IPS-NIHi7 (cell line): ENCODE data around the gene KLHL35.

Experiments
- DNase-seq: peaks from one replicate; pipeline ENCODE4 v3.0.0; 2012; ENCODE audit warnings: mixed read lengths; ENCODE audit errors: extremely low spot score

KLHL35 gene

DNA sequence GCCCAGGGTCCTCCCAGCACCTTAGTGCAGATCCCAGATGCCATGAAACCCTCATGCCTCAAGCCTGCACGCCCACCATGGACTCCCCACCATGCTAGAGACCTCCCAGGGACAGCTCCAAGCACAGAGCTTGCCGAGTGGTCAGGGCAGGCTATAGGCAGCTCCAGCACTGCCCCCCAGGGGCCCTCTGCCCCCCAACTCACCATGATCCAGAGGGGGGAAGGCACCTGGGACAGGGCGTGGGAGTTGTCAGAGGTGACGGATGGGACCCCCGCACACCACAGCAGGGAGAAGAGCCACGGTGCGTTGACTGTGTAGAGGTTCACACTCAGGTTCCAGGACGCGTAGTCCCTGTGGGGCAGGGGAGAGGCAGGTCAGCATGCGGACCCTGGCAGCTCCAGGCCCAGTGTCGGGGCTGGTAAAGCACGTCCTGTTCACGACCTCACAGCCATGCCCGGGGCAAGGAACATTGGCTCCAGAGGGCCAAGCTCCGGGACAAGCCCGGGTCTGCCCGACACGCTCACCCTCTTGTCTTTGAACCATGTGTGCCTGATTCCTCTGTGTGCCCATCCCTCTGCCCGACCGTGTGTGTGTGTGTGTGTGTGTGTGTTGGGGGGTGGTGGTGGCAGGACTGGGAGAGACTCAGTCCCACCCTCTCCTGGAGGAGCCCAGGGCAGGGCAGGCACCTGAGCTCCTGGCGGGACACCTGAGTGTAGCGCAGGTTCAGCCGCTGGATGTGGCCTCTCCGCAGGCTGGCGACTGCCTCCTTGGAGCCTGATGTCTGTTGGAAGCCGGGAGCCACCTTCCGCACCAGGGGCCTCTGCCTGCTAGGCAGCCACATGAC lies 8.2 kb upstream of the KLHL35 start:
- no peak for DNase-seq

DNA sequence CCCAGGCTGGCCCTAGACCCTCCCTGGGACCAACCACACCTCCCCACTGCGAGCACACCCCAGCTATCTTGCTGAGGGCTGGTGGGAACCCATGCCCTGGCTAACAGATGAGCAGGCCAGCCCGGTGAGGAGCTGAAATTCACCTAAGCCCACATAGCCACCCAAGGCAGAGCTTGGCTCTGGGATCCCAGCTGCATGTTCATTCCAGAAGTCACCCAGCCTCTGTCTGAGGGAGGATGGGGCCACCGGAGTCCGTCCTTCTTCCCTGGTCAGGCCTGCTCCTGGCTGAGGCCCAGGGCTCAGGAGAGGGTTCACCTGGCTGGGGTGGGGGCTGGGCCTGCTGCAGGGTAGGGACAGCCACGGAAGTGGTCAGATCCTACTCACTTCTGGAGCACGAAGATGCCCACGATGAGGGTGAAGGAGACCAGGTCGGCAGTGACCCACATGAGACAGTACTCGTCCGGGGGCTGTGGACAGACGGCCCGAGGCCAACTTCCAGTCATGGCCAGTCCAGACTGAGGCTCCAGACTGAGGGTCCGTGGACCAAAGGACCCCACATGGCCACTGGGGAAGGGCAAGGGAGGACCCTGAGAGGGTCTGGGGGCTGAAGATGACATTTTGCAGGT lies 6.6 kb upstream of the KLHL35 start:
- no peak for DNase-seq

DNA sequence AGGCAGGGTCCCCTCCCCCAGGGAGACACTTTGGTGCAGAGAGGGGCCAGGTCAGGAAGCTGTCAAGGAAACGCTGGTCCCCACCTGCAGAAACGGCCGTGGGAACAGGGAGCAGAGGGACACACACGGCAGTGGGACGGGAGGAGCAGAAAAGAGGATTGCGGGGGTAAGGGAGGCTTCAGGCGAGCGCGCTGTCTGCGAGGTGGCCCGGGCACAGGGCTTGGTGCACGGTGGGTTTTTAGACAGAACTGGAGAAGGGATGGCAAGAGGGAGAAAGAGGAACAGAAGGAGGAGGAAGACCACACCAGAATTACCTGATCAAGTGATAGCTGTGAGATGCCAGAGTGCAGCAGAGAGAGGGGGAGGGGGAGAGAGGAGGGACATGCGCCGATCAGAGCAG lies 6.0 kb upstream of the KLHL35 start:
- no peak for DNase-seq

DNA sequence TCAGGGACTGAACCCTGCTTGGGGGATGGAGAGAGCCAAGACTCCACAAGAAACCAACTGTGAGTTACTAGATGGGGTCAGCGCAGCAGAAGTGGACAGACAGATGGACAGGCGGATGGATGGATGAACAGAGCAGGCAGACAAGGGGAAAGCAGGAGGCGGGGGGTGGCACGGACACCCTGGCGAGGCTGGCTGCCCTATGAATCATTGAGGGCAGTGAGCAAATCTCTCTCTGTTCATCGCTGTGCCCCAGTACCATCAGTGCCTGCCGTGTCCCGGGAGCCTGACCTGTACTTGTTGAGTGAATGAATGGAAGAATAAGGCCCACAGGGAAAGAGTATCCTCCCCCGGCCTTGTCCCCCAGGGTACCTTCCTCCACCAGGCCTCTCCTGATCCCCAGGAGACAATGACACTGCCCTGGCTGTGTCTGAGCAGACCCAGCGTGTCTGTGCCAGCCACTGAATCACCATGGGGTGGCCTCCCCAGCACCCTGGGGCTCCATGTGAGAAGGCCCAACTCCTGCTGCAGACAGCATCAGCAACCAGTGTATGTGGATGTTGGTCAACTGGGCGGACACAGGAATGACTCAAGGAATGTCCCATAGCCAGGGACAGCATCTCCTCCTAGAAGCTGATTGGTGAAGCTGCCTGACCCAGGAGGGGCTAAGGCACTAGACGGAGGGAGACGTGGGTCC lies 5.1 kb upstream of the KLHL35 start:
- no peak for DNase-seq

DNA sequence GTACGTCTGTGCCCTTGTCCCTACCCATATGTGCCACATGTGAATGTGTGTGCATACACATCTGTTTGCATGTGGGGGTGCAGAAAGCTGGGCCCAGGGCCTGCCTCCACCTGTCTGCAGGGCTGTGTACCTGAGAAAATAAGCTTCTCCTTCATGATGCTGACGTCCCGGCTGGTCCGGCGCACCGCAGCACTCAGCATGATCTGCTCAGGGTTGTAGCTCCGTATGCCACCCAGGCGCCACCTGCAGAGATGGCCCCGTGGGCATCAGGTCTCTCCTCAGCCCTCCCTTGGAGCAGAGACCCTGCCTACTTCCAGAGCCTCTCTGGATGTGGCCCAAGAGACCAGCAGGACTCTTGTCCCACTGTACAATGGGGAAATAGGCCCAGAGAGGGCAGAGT lies 3.8 kb upstream of the KLHL35 start:
- DNase-seq, result no peak

DNA sequence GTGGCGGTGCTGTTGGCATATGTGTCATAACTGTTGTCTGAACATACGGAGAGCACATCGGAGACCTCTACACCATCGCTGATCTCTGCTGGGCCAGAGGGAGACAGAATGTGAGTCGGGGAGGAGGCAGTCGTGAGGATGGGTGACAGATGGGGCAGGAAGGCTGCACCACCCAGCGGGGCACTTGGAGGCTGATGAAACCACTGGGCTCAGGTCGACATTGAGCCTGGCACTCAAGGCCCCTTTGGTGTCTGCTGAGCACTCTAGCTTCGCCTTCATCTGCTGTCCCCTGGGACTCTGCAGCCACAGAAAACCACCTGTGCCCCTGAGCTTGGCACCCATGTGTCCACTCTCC lies 2.5 kb upstream of the KLHL35 start:
- DNase-seq, result no peak

DNA sequence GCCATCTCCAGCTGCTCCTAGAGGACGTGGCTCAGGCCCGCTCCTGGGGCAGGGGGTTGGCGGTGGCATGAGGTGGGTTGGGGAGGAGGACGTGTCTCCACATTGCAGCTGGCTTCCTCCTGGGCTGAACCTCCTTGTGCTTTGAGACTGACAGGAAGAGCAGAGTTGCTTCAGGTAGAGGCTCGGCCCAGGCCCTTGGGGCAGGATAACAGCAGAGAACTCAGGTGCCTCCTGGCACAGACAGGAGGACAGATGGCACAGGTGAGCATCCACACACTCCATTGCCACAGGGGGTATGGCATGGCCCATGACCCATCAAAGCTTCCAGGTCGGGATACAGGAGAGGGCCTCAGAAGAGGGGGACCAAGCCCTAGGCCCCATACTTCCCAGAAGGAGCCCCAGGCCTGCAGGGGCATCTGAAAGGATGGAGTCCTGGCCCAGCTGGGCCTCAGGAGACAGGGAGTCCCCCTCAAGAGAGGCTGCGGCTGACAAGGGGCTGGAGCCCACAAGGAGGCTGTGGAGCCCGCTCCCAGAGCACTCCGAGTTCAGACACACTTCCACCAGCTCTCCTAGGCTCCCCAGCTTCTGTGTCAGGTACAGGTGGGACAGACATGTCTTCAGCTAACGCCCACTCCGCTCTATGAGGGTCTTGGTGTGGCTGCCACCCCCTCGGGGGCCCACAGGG lies 2.0 kb upstream of the KLHL35 start:
- no peak for DNase-seq

DNA sequence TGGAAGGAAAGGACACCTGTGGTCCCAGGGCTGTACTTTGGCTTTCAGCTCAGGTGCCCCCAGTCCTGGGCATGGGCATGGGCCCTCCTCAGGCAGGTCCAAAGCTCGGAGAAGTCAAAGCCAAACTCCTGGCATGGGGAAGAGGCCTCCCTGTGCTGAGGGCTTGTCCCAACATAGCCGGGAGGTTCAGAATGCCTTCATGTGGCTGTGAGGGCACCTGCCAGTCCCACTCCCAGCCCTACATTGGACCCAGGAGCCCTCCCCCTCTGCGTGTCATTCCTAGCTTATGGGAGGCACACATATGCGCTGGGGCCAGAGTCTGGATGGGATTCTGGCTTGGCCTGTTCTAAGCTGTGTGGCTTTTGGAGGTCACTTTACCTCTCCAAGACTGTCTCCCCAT lies 1.0 kb upstream of the KLHL35 start:
- DNase-seq, result no peak

DNA sequence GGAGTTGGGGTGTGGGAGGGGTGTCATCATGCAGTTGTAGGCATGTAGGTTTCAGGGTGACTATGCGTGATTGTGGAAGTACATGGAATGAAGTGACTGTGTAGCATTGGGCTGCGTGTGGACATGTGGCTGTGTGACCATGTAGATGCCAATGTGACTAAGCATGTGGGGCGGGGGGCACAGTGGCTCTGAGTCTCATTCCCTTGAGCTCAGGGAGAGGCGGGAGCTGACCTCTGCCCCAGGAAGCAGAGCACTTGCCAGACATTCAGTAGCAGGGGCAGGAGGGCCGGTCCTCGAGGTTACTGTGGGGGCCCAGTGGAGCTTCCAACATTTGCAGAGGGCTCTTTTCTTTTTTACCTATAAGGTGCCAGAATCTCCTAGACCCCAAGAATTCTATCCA lies 440 bp upstream of the KLHL35 start:
- DNase-seq, result no peak

DNA sequence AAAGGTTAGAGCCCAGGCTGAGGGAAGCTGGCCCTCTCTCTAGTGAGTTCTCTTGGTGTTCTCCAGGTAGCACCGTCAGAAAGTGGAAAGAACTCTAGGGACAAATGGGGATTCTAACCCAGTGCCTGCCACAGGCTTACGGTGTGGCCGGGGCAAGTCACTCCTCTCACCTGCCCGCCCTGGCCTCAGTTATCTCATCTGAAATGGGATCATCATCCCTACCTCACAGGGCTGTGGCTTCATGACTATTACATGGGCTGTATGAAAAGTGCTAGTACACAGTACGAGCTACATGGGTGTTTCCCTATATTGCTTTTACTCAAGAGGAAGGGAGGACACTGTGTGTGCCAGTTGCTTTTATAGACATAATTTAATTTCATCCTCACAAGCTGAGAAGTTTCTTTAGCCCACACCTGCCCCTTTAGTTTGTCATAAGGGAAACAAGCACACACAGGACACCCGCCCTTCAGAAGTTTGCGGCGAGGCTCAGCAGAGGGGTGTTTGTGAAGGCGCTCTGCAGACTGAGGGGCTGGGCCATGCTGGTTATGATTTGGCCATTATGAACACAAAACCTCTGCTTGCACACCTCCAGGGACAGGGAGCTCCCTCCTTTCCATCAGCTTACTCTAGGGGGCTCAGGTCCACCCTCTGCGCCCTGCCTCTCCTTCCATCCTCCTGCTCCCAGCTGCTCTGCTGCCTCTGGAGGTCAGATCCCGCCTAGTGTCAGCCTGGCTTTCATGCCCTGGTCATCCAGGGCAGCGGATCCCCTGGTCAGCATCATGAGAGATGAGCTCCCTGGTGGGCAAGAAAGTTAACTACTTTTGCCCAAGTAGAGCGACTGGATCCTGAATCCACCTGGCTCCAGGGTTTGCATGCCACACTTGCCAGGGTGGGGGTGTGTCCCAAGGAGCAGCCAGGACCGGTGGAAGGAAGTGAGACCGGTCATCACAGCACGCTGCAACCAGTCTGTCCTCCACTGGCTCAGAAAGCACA lies 1.2 kb downstream of the KLHL35 start:
- DNase-seq, result peak; percentile 36

DNA sequence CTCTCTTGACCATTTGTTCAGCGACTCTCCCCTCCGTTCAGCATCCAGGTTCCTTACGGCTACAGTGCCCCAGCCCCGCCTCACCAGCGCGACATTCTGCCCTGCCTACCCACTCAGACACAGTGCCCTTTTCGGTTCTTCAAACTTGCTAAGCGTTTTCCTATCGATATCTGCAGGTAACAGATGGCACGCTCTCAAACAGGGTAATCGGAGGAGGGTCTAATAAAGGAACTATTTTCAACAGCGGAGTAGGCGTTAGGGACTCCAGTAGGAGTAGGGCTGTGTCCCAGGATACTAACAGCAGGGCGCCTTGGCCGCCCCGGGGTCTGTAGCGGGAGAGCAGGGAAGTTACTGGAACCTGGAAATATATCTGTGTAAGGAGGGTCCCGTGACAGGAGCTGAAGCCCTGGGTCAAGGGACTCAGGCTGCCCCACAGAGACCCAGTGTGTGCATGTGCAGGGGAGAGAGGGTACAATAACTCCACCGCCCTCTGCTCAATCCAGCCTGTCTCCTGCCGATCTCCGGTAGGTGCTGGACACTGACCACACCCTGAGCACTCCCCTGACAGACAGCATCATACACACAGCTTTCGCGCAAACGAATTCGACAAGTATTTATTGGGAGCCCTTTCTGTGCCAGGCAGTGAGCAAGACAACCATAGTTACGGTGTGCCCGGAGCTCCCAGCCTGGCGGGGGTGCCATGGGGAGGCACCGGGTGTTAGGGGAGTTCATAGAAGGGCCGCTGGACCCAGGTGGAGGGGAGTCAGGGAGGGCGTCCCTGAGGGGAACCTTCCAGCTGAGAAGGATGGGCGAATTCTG lies 2.1 kb downstream of the KLHL35 start:
- no peak for DNase-seq

DNA sequence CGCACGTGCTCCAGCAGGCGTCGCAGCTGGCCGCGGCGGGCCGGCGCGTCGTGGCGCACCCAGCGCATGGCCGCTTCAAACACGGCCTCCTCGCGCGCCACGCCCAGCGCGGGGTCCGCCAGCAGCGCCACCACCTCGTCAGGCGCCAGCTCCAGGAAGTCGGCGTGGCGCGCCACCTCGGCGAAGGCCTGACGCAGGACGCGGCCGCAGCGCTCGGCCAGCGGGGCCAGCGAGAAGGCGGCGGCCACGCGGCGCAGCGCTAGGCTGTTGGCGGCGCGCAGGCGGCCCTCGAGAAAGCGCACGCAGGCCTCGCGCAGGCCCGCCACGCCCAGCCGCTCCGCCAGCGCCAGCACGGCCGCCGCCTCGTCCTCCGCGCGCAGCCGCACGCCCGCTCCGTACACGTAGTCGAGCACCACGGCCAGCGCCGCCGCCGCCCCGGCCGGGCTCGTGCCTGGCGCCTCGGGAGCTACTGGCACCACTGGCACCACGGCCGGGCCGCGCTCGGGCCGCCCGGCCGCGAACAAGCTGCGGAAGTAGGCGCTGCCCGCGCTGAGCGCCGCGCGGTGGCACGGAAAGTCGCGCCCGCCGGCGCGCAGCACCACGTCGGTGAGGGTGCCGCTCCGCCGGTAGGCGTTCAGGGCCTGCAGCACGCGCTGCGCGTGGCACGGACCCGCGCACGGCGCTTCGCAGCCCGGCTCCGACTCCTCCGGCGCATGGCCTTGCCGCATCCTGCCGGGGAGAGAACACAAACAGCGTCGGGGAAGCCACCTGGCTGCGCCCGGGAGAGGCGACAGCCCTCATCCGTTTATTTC lies 2.9 kb downstream of the KLHL35 start:
- DNase-seq, result peak; percentile 77

DNA sequence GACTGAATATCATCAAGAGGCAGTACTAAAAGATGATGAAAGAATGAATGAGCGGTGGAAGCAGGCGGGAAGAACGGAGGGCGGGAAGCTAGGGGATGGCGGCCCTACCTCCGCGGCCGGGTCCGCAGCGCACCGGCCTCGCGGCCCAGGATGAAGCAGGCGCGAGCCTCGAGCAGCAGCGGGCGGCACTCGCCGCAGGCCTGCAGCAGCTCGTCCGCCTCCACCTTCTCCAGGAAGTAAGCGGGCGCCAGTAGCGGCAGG lies 3.4 kb downstream of the KLHL35 start:
- DNase-seq, result no peak

DNA sequence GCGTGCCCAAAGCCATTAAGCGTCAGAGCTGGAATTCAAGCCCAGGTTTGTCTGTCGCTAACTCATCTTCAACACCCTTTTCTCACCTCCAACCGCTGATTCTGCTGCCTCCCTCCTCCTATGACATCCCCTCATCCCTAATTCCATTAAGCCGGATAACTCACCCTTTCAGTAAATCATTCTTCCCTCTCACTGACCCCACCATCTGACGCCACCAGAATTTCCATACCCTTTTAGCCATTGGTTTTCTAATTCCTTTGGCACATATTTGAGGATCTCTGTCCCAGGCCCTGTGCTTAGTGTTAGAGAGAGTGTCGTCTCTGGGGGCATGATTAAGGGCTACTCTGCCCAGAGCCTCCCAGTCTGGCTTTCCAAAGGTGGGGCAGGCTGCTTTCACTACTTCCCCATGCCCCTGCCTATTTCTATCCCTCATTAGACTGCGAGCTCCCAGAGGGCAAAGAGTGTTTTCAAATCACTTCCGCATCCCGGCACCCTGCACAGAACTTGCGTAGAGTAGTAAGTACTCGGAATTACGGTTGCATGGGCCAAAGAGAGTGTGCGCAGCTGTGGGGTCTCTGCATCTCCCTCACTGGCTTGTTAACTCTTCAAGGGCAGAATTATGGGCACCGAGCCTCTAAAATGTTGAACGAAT lies 3.9 kb downstream of the KLHL35 start:
- no peak for DNase-seq

DNA sequence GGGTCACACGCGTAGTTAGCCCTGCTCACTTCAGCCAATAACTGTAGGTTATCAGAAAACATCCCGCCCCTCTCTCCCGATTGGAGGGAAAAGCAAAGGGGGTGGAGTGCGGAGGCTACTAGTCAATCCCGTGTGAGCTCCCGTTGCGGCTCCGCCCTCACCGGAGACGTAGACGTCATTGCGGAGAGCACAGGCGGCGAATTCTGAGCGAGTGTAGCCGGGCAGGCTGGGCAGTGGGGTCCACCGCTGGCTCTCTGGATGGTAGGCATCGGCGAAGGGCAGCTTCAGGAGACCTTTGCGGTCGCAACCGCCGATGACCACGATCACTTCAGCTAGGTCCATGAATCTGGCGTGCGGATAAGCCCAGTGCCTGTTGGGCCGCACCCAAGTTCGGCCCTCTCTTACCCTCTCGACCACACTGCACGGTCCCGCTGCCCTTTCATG lies 4.7 kb downstream of the KLHL35 start:
- peak; percentile 78 for DNase-seq

DNA sequence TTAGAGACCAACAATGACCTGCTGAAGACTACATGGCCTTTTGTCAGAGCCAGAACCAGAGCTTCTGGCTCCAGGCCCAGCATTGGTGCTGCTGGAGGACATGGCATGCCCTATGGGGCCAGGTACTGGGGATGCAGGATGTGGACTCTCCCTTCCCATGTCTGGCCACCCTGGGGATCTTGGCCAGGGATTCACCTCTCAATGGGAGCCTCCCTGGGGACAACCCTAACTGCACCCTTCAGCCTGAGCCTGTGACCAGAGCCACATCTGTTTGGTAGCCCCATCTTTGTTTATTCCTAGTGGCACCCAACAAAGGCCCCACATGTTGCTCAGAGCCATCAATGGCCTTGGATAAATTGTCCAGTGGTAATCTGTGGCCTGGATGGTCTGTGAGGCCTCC lies 5.8 kb downstream of the KLHL35 start:
- DNase-seq, result no peak

DNA sequence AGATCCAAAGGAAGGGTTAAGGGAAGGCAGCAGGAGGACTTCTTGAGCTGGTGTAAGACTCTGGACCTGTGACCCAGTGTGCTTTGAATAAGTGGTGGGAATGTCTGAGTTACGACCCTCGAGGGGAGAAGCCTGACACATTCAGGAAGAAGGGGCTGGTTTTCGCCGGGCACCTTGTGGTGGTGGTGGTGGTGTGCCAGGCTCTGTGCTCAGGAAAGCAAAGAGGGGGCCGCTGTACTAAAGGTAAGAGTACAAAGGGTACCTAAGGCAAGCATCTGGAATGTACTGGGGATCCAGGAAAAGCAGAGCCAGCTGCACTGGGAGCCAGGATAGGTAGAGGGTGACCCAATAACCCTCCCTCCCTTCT lies 6.3 kb downstream of the KLHL35 start:
- no peak for DNase-seq

DNA sequence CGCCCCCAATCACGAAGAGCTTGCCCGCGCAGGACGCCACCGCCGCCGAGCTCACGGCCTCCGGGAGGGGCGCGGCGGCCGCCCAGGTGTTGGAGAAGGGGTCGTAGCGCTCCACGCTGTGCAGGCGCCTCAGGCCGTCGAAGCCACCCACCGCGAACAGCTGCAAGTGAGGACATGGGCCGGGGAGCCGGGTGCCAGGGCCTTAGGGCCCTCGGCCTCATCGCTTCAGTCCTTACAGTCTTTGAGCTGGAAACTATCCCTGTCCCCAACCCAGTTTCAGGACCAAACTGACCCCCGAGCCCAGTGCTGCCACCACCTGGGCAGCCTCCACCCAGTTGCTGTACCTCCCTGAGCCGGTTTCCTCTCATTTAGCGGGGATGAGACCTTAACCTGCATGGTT lies 7.6 kb downstream of the KLHL35 start:
- DNase-seq, result peak; percentile 89

DNA sequence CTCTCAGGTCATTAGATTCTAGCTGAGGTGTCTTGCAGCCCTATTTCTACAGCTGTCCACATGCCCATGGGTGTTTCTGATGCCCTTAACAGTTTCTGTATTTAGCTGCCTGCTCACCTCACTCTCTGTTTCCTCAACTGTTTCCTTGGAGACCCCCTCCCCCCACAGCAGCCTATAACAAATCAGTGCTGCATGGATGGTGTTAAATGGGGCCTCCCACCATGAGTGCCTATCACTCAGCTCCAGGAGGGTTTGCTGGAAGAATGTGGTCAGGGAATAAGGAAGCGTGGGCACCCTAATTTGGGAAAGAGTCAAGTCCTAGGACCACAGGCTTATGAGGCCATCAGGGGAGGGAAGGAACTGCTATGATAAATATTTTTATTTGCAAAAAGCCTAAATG lies 8.6 kb downstream of the KLHL35 start:
- DNase-seq, result no peak
